Activated T-helper 2 cell treated with anti-CD3 and anti-CD28 coated beads, Interferon-gamma antibody, Interleukin-2, Interleukin-4, amounts not matched to agents 10 μg/mL and 5 μg/mL and 100 μg/mL, durations not matched to agents 14 hours and 24 hours and 36 hours (primary cell): ENCODE measurements around the gene RPS6KC1. TPM values are rescaled to one million over a fixed set of nuclear protein-coding genes. Genes with fewer than 3 reads are reported as not detected.
"Not testable (repeated sequence)": the region's sequence is repeated elsewhere in the genome, so short reads cannot be mapped to it uniquely, and the experiment has no call there.

Experiments
- DNase-seq: peaks from one replicate; pipeline ENCODE4 v3.0.0; 2021; ENCODE audit warnings: low spot score
- H3K27ac Mint-ChIP-seq: one replicate; pipeline ENCODE4 v1.8.0; 2021; ENCODE audit warnings: mixed read lengths
- H3K27me3 Mint-ChIP-seq: one replicate; pipeline ENCODE4 v1.8.0; 2021; ENCODE audit warnings: low read depth, mixed read lengths
- H3K36me3 Mint-ChIP-seq: one replicate; pipeline ENCODE4 v1.8.0; 2021; ENCODE audit warnings: low read depth, mixed read lengths
- H3K4me1 Mint-ChIP-seq: one replicate; pipeline ENCODE4 v1.8.0; 2021; ENCODE audit warnings: low read depth, mixed read lengths
- H3K4me3 Mint-ChIP-seq: one replicate; pipeline ENCODE4 v1.8.0; 2021; ENCODE audit warnings: low read depth, mild to moderate bottlenecking, moderate library complexity, mixed read lengths
- H3K9me3 Mint-ChIP-seq: one replicate; pipeline ENCODE4 v1.8.0; 2021; ENCODE audit warnings: mixed read lengths
- intact Hi-C: fragments of 100-400 bp; cut with micrococcal nuclease; formaldehyde crosslinking; loops from one replicate; pipeline ENCODE4 v1.15.1; 2023
- total RNA-seq: library from RNA; stranded (reverse); gene quantifications from 2 replicates; pipeline ENCODE4 v1.2.3, GENCODE V29; 2022

Gene RPS6KC1
- total RNA-seq, 1 donor from 2014 or later, result 7.2 TPM

GRCh38 chr1:213159376-213159775 lies 108.3 kb downstream of the RPS6KC1 start:
- Mint-ChIP-seq H3K4me1 (no peaks in the 10 kb centered on the region), H3K9me3 (no peaks in the 10 kb centered on the region), H3K4me3 (no peak overlapping the region), H3K36me3 (peaks cover 3% of the 10 kb centered on the region), H3K27me3 (no peaks in the 10 kb centered on the region), H3K27ac (no peak overlapping the region)
- DNase-seq, result no peak
- intact Hi-C loops, result no loop called here

GRCh38 chr1:213160442-213160841 lies 109.4 kb downstream of the RPS6KC1 start:
- H3K4me1 Mint-ChIP-seq, H3K27me3 Mint-ChIP-seq, intact Hi-C loops, DNase-seq, H3K27ac Mint-ChIP-seq, H3K36me3 Mint-ChIP-seq, H3K9me3 Mint-ChIP-seq, H3K4me3 Mint-ChIP-seq: not testable (repeated sequence)

DNA sequence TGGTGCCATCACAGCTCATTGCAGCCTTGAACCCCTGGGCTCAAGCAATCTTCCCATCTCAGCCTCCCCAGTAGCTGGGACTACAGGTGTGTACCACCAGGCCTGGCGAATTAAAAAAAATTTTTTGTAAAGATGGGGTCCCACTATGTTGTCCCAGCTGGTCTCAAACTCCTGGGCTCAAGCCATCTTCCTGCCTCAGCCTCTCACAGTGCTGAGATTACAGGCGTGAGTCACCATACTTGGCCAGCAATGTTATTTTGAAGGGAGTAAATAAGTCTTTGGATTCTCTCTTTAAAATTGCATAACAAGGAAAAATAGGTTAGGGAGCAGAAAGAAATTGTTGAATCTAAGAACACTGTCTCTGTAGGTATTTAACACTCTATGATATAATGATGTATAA lies 111.3 kb downstream of the RPS6KC1 start:
- no peaks in the 10 kb centered on the region for H3K9me3 Mint-ChIP-seq
- DNase-seq, result no peak
- intact Hi-C loops, result no loop called here
- H3K27me3 Mint-ChIP-seq, result no peaks in the 10 kb centered on the region
- H3K4me3 Mint-ChIP-seq, result no peak overlapping the region
- H3K36me3 Mint-ChIP-seq, result no peaks in the 10 kb centered on the region
- H3K27ac Mint-ChIP-seq, result no peak overlapping the region
- H3K4me1 Mint-ChIP-seq, result no peaks in the 10 kb centered on the region

DNA sequence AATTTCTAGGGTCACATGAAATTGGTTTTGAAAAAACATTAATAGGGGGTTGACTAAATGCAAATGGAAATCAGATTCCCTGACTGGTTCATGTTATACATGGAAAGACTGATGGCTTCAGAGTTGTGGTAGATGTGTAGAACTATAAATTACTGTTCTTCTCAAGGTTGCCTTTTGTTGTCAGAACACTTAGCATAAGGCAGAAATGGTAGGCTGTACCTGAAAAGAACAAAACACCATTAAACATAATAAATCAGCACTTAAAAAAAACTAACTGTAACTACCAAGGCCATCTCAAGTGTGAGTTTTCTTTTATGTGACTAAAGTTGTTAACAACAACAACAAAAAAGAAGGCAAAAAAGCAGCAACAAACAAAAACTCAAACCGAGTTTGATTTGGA lies 111.8 kb downstream of the RPS6KC1 start:
- Mint-ChIP-seq H3K4me3 (no peak overlapping the region), H3K4me1 (no peaks in the 10 kb centered on the region), H3K27ac (no peak overlapping the region), H3K36me3 (no peaks in the 10 kb centered on the region), H3K9me3 (no peaks in the 10 kb centered on the region), H3K27me3 (no peaks in the 10 kb centered on the region)
- intact Hi-C loops, result no loop called here
- DNase-seq, result no peak

DNA sequence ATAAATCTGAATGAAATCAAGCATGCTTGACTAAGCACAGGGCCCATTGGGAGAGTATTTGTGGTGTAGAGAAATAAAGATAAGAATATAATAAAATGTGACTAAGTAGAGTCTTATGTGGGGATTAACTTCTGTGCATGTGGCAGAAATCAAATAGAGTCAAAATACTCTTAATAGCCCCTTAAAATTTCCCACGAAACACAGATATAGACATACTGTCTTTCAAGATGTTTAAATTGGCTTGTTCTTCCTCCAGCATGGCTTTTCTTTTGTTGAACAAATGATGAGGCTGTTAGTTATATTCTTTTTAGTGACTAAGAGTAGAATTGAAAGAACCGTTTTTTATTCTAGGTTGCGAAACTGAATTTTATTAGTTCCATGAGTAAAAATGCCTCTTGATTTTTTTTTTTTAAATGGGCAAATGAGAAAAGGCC lies 112.3 kb downstream of the RPS6KC1 start:
- Mint-ChIP-seq H3K27ac (no peak overlapping the region), H3K4me3 (no peak overlapping the region), H3K9me3 (no peaks in the 10 kb centered on the region), H3K36me3 (no peaks in the 10 kb centered on the region), H3K4me1 (no peaks in the 10 kb centered on the region), H3K27me3 (no peaks in the 10 kb centered on the region)
- no peak for DNase-seq
- intact Hi-C loops, result no loop called here

GRCh38 chr1:213164561-213164960 lies 113.5 kb downstream of the RPS6KC1 start:
- Mint-ChIP-seq H3K9me3 (no peaks in the 10 kb centered on the region), H3K4me1 (no peaks in the 10 kb centered on the region), H3K36me3 (no peaks in the 10 kb centered on the region), H3K27ac (no peak overlapping the region), H3K27me3 (no peaks in the 10 kb centered on the region), H3K4me3 (no peak overlapping the region)
- intact Hi-C loops, result no loop called here
- no peak for DNase-seq

- Mint-ChIP-seq H3K27me3 (no peaks in the 10 kb centered on the region), H3K4me1 (no peaks in the 10 kb centered on the region), H3K36me3 (no peaks in the 10 kb centered on the region), H3K27ac (no peak overlapping the region), H3K9me3 (no peaks in the 10 kb centered on the region), H3K4me3 (no peak overlapping the region)
- no peak for DNase-seq
- intact Hi-C loops, result no loop called here
These were observed 115.8 kb downstream of the RPS6KC1 start for GRCh38 chr1:213166852-213167251.

- no peak overlapping the region for H3K27ac Mint-ChIP-seq
- H3K9me3 Mint-ChIP-seq, result no peaks in the 10 kb centered on the region
- H3K4me1 Mint-ChIP-seq, result peaks cover 2% of the 10 kb centered on the region
- no peak overlapping the region for H3K4me3 Mint-ChIP-seq
- no peaks in the 10 kb centered on the region for H3K27me3 Mint-ChIP-seq
- intact Hi-C loops, result no loop called here
- DNase-seq, result no peak
- no peaks in the 10 kb centered on the region for H3K36me3 Mint-ChIP-seq
These were observed 120.7 kb downstream of the RPS6KC1 start for GRCh38 chr1:213171711-213172110.

DNA sequence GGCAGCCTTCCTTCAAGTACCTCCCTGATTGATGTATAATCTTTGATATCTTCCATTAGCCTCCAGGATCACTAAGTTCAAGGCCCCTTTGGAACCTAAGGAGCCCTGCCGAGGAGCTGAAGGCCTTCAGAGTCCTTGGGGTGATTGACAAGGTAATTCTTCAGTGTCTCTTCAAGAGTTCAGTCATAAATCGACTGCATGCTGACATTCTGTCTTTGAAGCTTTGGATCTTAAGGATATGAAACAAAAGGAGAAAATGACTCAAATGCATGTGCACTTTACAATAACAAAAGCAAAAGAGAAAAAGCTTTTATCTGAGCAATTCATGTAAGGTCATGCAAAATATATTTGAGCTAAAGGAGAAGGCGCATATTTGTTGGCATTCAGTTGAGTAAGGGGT lies 125.3 kb downstream of the RPS6KC1 start:
- no peak for DNase-seq
- H3K27ac Mint-ChIP-seq, result no peak overlapping the region
- no peaks in the 10 kb centered on the region for H3K36me3 Mint-ChIP-seq
- peaks cover 2% of the 10 kb centered on the region for H3K4me1 Mint-ChIP-seq
- no peaks in the 10 kb centered on the region for H3K9me3 Mint-ChIP-seq
- H3K27me3 Mint-ChIP-seq, result no peaks in the 10 kb centered on the region
- no peak overlapping the region for H3K4me3 Mint-ChIP-seq
- intact Hi-C loops, result no loop called here

GRCh38 chr1:213179784-213180183 lies 128.7 kb downstream of the RPS6KC1 start:
- H3K4me3 Mint-ChIP-seq, result no peak overlapping the region
- no peak overlapping the region for H3K27ac Mint-ChIP-seq
- H3K9me3 Mint-ChIP-seq, result peaks cover 3% of the 10 kb centered on the region
- no peaks in the 10 kb centered on the region for H3K27me3 Mint-ChIP-seq
- intact Hi-C loops, result no loop called here
- peaks cover 2% of the 10 kb centered on the region for H3K4me1 Mint-ChIP-seq
- no peak for DNase-seq
- H3K36me3 Mint-ChIP-seq, result peaks cover 2% of the 10 kb centered on the region

GRCh38 chr1:213180833-213181232 lies 129.8 kb downstream of the RPS6KC1 start:
- Mint-ChIP-seq H3K4me1 (peaks cover 2% of the 10 kb centered on the region), H3K9me3 (peaks cover 12% of the 10 kb centered on the region), H3K4me3 (no peak overlapping the region), H3K27ac (no peak overlapping the region), H3K27me3 (no peaks in the 10 kb centered on the region), H3K36me3 (peaks cover 9% of the 10 kb centered on the region)
- DNase-seq, result no peak
- intact Hi-C loops, result no loop called here

DNA sequence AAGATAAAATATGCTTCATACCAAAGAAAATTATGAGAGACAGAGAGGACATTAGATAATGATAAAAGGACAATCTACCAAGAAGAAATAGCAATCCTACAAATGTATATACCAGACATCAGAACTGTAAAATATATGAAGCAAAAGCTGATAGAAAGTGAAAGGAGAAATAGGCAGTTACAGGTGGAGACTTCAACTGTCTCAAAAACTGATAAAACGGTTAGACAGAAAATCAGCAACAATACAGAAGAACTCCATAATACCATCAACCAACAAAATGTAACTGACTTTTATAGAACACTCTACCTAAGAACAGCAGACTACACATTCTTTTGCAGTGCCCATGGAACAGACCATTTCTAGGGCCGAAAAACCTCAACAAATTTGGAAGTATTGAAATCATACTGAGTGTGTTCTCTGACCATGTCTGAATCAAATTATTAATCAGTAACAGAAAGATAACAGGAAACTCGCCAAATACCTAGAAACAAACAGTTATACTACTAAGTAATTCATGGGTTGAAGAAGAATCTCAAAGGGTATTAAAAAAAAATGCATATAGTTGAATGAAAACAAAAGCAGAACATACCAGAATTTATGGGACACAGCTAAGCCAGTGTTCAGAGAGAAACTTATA lies 132.1 kb downstream of the RPS6KC1 start:
- Mint-ChIP-seq H3K9me3 (peaks cover 27% of the 10 kb centered on the region), H3K36me3 (peaks cover 19% of the 10 kb centered on the region), H3K4me3 (no peak overlapping the region), H3K4me1 (no peaks in the 10 kb centered on the region), H3K27ac (no peak overlapping the region), H3K27me3 (no peaks in the 10 kb centered on the region)
- intact Hi-C loops, result no loop called here
- no peak for DNase-seq

GRCh38 chr1:213186168-213186567 lies 135.1 kb downstream of the RPS6KC1 start:
- Mint-ChIP-seq H3K4me3 (no peak overlapping the region), H3K9me3 (peaks cover 36% of the 10 kb centered on the region), H3K4me1 (no peaks in the 10 kb centered on the region), H3K27me3 (no peaks in the 10 kb centered on the region), H3K27ac (no peak overlapping the region), H3K36me3 (peaks cover 19% of the 10 kb centered on the region)
- intact Hi-C loops, result no loop called here
- DNase-seq, result no peak

GRCh38 chr1:213192026-213192425 lies 141.0 kb downstream of the RPS6KC1 start:
- DNase-seq, result no peak
- H3K27ac Mint-ChIP-seq, result no peak overlapping the region
- no peaks in the 10 kb centered on the region for H3K36me3 Mint-ChIP-seq
- H3K4me3 Mint-ChIP-seq, result no peak overlapping the region
- H3K27me3 Mint-ChIP-seq, result no peaks in the 10 kb centered on the region
- H3K9me3 Mint-ChIP-seq, result peaks cover 33% of the 10 kb centered on the region
- H3K4me1 Mint-ChIP-seq, result peaks cover 4% of the 10 kb centered on the region
- intact Hi-C loops, result no loop called here
